Adrenal gland (tissue), 12 donors: ENCODE data around the gene ATP8A2. TPM values are rescaled to one million over a fixed set of nuclear protein-coding genes. Genes with fewer than 3 reads are reported as not detected.

Experiments
- DNase-seq, 7 donors: peaks; one replicate each; pipeline ENCODE4 v3.0.0-alpha.2; 2019 to 2020
- H3K27ac ChIP-seq, 5 donors: fragments of 200-600 bp; sonication (generic) in 4 of 5; 1 replicate in 3 of 5; 2 replicates in 2 of 5; pipeline versions ENCODE4 v1.5.1 to v1.8.0; 2016 to 2020; ENCODE audit warnings: mild to moderate bottlenecking in 1 of 5
- H3K27me3 ChIP-seq: fragments of 200-600 bp; 2 replicates; pipeline ENCODE4 v1.8.0; 2021
- H3K36me3 ChIP-seq, 2 donors: fragments of 200-600 bp; replicated peaks in 1 of 2; 1 replicate in 1 of 2; 2 replicates in 1 of 2; pipeline versions ENCODE4 v1.5.1 to v1.8.0; 2018 to 2022
- H3K4me1 ChIP-seq, 2 donors: fragments of 200-600 bp; replicated peaks in 1 of 2; 1 replicate in 1 of 2; 2 replicates in 1 of 2; pipeline versions ENCODE4 v1.5.1 to v1.8.0; 2018 to 2021
- H3K4me3 ChIP-seq, 4 donors: fragments of 200-600 bp; sonication (generic) in 3 of 4; one replicate each; pipeline ENCODE4 v1.5.1; 2016 to 2018
- H3K9me3 ChIP-seq, 3 donors: fragments of 200-600 bp; sonication (generic) in 1 of 3; replicated peaks in 1 of 3; 1 replicate in 2 of 3; 2 replicates in 1 of 3; pipeline versions ENCODE4 v1.5.1 to v1.8.0; 2016 to 2021
- POLR2A ChIP-seq, 2 donors: fragments of 450-650 bp; IDR thresholded peaks; one replicate each; pipeline ENCODE4 v1.6.1; 2017; ENCODE audit warnings: antibody characterized with exemption in 2 of 2, mild to moderate bottlenecking in 2 of 2, moderate library complexity in 1 of 2
- WGBS, 4 donors: extraction: QIAGEN DNeasy Blood & Tissue Kit in 2 of 4; methylation state at CpG; one replicate each; pipeline versions ENCODE4 v1.1.5 to v1.1.7; 2013 to 2017; 5-methylcytosine and 5-hydroxymethylcytosine counted together
- intact Hi-C, 2 donors: fragments of 100-400 bp; cut with DNase I; formaldehyde crosslinking; loops; one replicate each; pipeline versions ENCODE4 v1.14.1 to v1.15.0; 2022 to 2023
- polyA plus RNA-seq, 3 donors: library from polyadenylated mRNA; stranded (reverse); fragments of 200-250 nt in 2 of 3; fragments of 350-450 nt in 1 of 3; fragmentation: Illumina TruSeq in 1 of 3; extraction: RNeasy Lipid Tissue Mini Kit (QIAGEN cat#74804) in 1 of 3; gene quantifications; one replicate each; pipeline ENCODE4 v1.2.3, GENCODE V29; 2013 to 2014
- total RNA-seq, 9 donors: library from RNA; depleted of rRNA in 4 of 9; stranded (reverse); fragments of >200 nt in 4 of 9; fragments of 120-200 nt in 1 of 9; fragmentation: NEBNext Ultra II Directional in 1 of 9; extraction: Animal tissue kit (Norgen Biotek cat#: 25700) in 1 of 9; gene quantifications; one replicate each; pipeline versions ENCODE4 v1.1.0 to v1.2.4, GENCODE V29; 2013 to 2023
- TF ChIP-seq, protein P1 (sequence below), 6 experiments: fragments of 450-650 bp in 4 of 6; fragments of 200-600 bp in 2 of 6; sonication (generic) in 1 of 6; IDR thresholded peaks; 1 replicate in 5 of 6; 2 replicates in 1 of 6; pipeline versions ENCODE4 v1.5.1 to v1.8.0; 2016 to 2021; ENCODE audit warnings: antibody characterized with exemption in 6 of 6, mild to moderate bottlenecking in 2 of 6, moderate library complexity in 1 of 6
- donor health status: healthy with polysubstance abuse.
- donor health status: Bipolar disorder and iron deficiency.
- donor health status: DM: yes; HTN: yes; CAD: no.
- donor health status: DM: no; HTN: no; CAD: no.
- donor health status: DM: no; HTN: no; CAD: no.
- donor health status: DM: yes; HTN: yes; CAD: no.

Gene ATP8A2
- total and polyA plus RNA-seq, 12 donors, result 0.77 to 14.0 (median 4.3) TPM

DNA sequence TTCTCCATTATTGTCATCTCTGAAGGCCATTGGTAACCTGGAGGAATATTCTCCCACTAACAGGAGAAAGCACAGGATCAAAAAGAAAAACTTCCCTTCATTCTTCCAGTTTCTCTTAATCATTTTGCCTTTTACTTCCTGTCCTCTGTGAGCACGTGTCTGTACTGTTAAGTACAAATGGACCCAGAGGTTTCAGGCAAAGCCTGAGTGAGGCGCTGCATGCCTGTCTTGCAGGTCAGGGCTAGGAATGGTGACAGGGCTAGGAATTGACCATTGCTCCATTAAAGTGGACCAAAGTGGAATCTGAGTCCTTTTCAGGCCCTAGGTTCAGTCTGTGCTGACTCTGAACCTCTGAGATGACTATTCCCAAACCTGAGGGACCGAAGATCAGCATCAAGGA lies 353.3 kb downstream of the ATP8A2 start:
- TF ChIP-seq, protein P1, sequence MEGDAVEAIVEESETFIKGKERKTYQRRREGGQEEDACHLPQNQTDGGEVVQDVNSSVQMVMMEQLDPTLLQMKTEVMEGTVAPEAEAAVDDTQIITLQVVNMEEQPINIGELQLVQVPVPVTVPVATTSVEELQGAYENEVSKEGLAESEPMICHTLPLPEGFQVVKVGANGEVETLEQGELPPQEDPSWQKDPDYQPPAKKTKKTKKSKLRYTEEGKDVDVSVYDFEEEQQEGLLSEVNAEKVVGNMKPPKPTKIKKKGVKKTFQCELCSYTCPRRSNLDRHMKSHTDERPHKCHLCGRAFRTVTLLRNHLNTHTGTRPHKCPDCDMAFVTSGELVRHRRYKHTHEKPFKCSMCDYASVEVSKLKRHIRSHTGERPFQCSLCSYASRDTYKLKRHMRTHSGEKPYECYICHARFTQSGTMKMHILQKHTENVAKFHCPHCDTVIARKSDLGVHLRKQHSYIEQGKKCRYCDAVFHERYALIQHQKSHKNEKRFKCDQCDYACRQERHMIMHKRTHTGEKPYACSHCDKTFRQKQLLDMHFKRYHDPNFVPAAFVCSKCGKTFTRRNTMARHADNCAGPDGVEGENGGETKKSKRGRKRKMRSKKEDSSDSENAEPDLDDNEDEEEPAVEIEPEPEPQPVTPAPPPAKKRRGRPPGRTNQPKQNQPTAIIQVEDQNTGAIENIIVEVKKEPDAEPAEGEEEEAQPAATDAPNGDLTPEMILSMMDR (IDR thresholded peaks at IDR 0.05), result no peak
- TF ChIP-seq POLR2A (IDR thresholded peaks at IDR 0.05), result no peak
- no peaks in the 10 kb centered on the region for H3K4me1 ChIP-seq
- 84 to 89% (median 87%) methylated on average over 2 to 3 of the region's 3 CpGs for WGBS, 4 donors
- H3K27me3 ChIP-seq, result no peaks in the 10 kb centered on the region
- H3K27ac ChIP-seq, result no peak overlapping the region
- DNase-seq, result no peak
- no peak overlapping the region for H3K4me3 ChIP-seq
- H3K9me3 ChIP-seq, result no peaks in the 10 kb centered on the region
- no peaks in the 10 kb centered on the region for H3K36me3 ChIP-seq
- intact Hi-C loops, result no loop called here

DNA sequence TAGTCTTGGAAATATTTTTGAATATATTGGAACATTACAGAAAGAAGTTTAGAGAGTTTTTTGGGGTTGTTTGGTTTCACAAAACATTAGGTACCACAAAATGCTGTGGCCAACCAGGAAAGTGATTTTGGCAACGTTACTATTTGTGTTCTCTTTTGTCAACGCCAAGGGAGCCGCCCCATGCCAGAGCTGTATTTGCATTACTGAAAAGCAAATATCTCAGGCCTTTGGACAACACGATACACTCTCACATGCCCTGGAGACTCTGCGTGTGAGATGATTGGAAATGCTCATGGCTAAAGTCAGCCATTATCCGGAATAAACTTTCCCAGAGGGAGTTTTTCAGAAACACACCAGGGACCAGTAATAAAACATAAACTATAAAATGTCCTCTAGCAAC lies 355.5 kb downstream of the ATP8A2 start:
- no peak for TF ChIP-seq POLR2A (IDR thresholded peaks at IDR 0.05)
- TF ChIP-seq, protein P1 (IDR thresholded peaks at IDR 0.05), result no peak
- DNase-seq, result no peak
- whole genome bisulfite sequencing, 4 donors, result 71 to 79% (median 76%) methylated on average over 6 of the region's 6 CpGs
- no peaks in the 10 kb centered on the region for H3K9me3 ChIP-seq
- H3K27me3 ChIP-seq, result no peaks in the 10 kb centered on the region
- no peak overlapping the region for H3K4me3 ChIP-seq
- H3K36me3 ChIP-seq, result no peaks in the 10 kb centered on the region
- no peak overlapping the region for H3K27ac ChIP-seq
- H3K4me1 ChIP-seq, result no peaks in the 10 kb centered on the region
- intact Hi-C loops, result no loop called here

DNA sequence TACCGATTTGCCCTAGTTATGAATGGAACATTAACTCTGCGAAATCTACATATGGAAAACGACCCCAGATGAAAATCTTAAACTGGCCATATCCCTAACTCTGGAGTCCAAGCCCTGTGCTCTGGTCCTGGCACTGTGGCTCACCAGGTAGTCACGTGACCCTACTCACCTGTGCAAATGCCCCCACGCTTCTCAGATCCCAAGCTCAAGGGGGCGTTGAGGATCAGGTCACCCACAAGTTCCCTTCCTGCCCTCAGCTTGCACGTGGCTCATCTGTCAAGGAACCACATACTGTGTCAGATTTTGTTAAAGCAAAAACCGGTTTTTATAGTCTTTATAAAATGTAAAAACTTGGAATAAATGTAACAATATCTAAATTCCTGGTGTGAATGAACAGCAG lies 356.0 kb downstream of the ATP8A2 start:
- Histone ChIP-seq H3K4me3 (no peak overlapping the region), H3K27ac (no peak overlapping the region), H3K4me1 (no peaks in the 10 kb centered on the region), H3K9me3 (no peaks in the 10 kb centered on the region), H3K27me3 (no peaks in the 10 kb centered on the region), H3K36me3 (no peaks in the 10 kb centered on the region)
- intact Hi-C loops, result no loop called here
- TF ChIP-seq, protein P1 (IDR thresholded peaks at IDR 0.05), result no peak
- TF ChIP-seq POLR2A (IDR thresholded peaks at IDR 0.05), result no peak
- WGBS, 4 donors, result 72 to 77% (median 75%) methylated on average over 8 of the region's 8 CpGs
- no peak for DNase-seq

DNA sequence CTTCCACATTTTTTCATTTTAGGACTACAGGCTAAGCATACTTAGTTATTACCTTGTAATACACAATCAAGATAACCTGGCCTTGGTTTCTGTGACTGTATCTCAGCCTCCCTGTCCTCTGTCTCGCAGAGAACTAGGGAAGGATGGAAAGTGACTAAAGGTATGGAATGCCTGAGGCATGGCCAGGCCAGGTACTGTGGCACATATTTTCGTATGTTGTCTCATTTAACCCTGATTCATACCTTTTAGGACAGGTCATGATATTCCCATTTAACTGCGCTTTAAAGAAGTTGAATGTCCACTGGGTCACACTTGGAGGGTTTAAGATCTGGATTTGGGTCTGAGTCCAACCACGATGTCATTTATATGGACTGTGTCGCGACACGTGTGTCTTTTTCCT lies 357.4 kb downstream of the ATP8A2 start:
- 71 to 87% (median 75%) methylated on average over 7 of the region's 7 CpGs for WGBS, 4 donors
- H3K27me3 ChIP-seq, result no peaks in the 10 kb centered on the region
- no peaks in the 10 kb centered on the region for H3K9me3 ChIP-seq
- no peaks in the 10 kb centered on the region for H3K4me1 ChIP-seq
- no peak overlapping the region for H3K27ac ChIP-seq
- no peak for DNase-seq
- intact Hi-C loops, result no loop called here
- no peak for TF ChIP-seq POLR2A (IDR thresholded peaks at IDR 0.05)
- TF ChIP-seq, protein P1 (IDR thresholded peaks at IDR 0.05), result no peak
- H3K36me3 ChIP-seq, result no peaks in the 10 kb centered on the region
- H3K4me3 ChIP-seq, result no peak overlapping the region
